HCT116 (cell line): ENCODE measurements around the gene TPGS1. TPM values are rescaled to one million over a fixed set of nuclear protein-coding genes. Genes with fewer than 3 reads are reported as not detected.

Source experiments
- ATAC-seq: fragments of 200-7000 bp; cut with Tn5 transposase; 2 replicates; pipeline ENCODE4 v1.9.1; 2020; ENCODE audit warnings: mild to moderate bottlenecking, moderate library complexity
- BruUV-seq: library from RNA; stranded (reverse); fragments of 400-500 nt; replicated peaks from 2 replicates; lab custom pipeline; 2021; lab: Mats Ljungman, UMichigan
- CTCF ChIA-PET: fragments of 300-600 bp; sonication (Branson Sonifier 250); formaldehyde crosslinking; loops from one replicate; lab custom pipeline; 2021; ENCODE audit warnings: antibody characterized with exemption; lab: Charles Lee
- POLR2A ChIA-PET: fragments of 300-600, 350-600 bp; sonication (Branson Sonifier 250); formaldehyde crosslinking; loops from one replicate; lab custom pipeline; 2021; ENCODE audit warnings: antibody characterized with exemption; lab: Charles Lee
- RAD21 ChIA-PET, 2 experiments: fragments of 300-600 bp; sonication (Branson Sonifier 250); formaldehyde crosslinking; loops; one replicate each; lab custom pipeline; 2023; ENCODE audit warnings: low total read pairs in 2 of 2; ENCODE audit not compliant: uncharacterized antibody in 2 of 2, unreplicated experiment in 2 of 2, low non-redundant PET in 1 of 2; lab: Charles Lee
- DNase-seq: peaks from one replicate; pipeline ENCODE4 v3.0.0-alpha.2; 2010; ENCODE audit warnings: low read depth, low spot score
- H2AFZ ChIP-seq: fragments of 200-600 bp; shearing (Covaris generic), sonication (generic); 2 replicates; pipeline ENCODE4 v1.6.1; 2017; ENCODE audit warnings: low read depth, mixed run types, mixed read lengths, antibody characterized with exemption, low read length; ENCODE audit not compliant: poor library complexity, severe bottlenecking
- H3K27ac ChIP-seq: 2 replicates; pipeline ENCODE4 v1.5.1; 2012; ENCODE audit warnings: low read depth, low read length
- H3K27me3 ChIP-seq: fragments of 200-600 bp; sonication (generic); 2 replicates; pipeline ENCODE4 v1.6.1; 2016; ENCODE audit warnings: mixed run types, low read length, mixed read lengths; ENCODE audit not compliant: insufficient read depth
- H3K36me3 ChIP-seq, 2 experiments: fragments of 200-500 bp in 1 of 2; fragments of 200-600 bp in 1 of 2; sonication (Bioruptor generic) in 1 of 2; sonication (generic) in 1 of 2; 2 replicates each; pipeline versions ENCODE4 v1.5.1 to v1.6.1; 2014 to 2016; ENCODE audit warnings: low read length in 2 of 2, inconsistent platforms in 1 of 2, mixed read lengths in 1 of 2, mixed run types in 1 of 2; ENCODE audit not compliant: insufficient read depth in 2 of 2, control insufficient read depth in 1 of 2
- H3K4me1 ChIP-seq, 2 experiments: fragments of 200-600 bp in 1 of 2; sonication (generic) in 1 of 2; 2 replicates each; pipeline versions ENCODE4 v1.5.1 to v1.6.1; 2012 to 2017; ENCODE audit warnings: low read length in 2 of 2, inconsistent platforms in 1 of 2, mild to moderate bottlenecking in 1 of 2, mixed read lengths in 1 of 2, mixed run types in 1 of 2, moderate library complexity in 1 of 2; ENCODE audit not compliant: insufficient read depth in 2 of 2, control insufficient read depth in 1 of 2
- H3K4me2 ChIP-seq: fragments of 200-600 bp; sonication (generic); 2 replicates; pipeline ENCODE4 v1.6.1; 2017; ENCODE audit warnings: mixed run types, low read length, mixed read lengths
- H3K4me3 ChIP-seq, 2 experiments: fragments of 200-600 bp in 1 of 2; sonication (generic) in 1 of 2; replicated peaks in 1 of 2; 2 replicates each; pipeline ENCODE4 v1.5.1; 2011 to 2016; ENCODE audit warnings: low read length in 2 of 2, control low read depth in 1 of 2, low read depth in 1 of 2, mild to moderate bottlenecking in 1 of 2, mixed read lengths in 1 of 2, mixed run types in 1 of 2
- H3K79me2 ChIP-seq: fragments of 200-600 bp; sonication (generic); 2 replicates; pipeline ENCODE4 v1.6.1; 2017; ENCODE audit warnings: mild to moderate bottlenecking, mixed run types, low read length, moderate library complexity, mixed read lengths; ENCODE audit not compliant: insufficient read depth
- H3K9ac ChIP-seq: fragments of 200-600 bp; sonication (generic); 2 replicates; pipeline ENCODE4 v1.6.1; 2016; ENCODE audit warnings: low read length, mixed read lengths
- H3K9me2 ChIP-seq: fragments of 200-600 bp; sonication (generic), shearing (Covaris generic); 2 replicates; pipeline ENCODE4 v1.6.1; 2017; ENCODE audit warnings: mixed run types, mild to moderate bottlenecking, moderate library complexity; ENCODE audit not compliant: insufficient read depth
- H3K9me3 ChIP-seq, 2 experiments: fragments of 200-500 bp in 1 of 2; fragments of 200-600 bp in 1 of 2; sonication (Bioruptor generic) in 1 of 2; sonication (generic) in 1 of 2; 2 replicates each; pipeline ENCODE4 v1.6.1; 2014 to 2017; ENCODE audit warnings: low read length in 2 of 2, mixed read lengths in 2 of 2, inconsistent platforms in 1 of 2, low read depth in 1 of 2, mild to moderate bottlenecking in 1 of 2, mixed run types in 1 of 2, moderate library complexity in 1 of 2; ENCODE audit not compliant: control insufficient read depth in 1 of 2, insufficient read depth in 1 of 2
- H4K20me1 ChIP-seq: fragments of 200-600 bp; sonication (generic), shearing (Covaris generic); 2 replicates; pipeline ENCODE4 v1.6.1; 2017; ENCODE audit warnings: mixed run types, mild to moderate bottlenecking, moderate library complexity; ENCODE audit not compliant: insufficient read depth
- CEBPB ChIP-seq: IDR thresholded peaks from 2 replicates; pipeline ENCODE4 v1.6.1; 2012; ENCODE audit warnings: low read depth
- ELF1 ChIP-seq: IDR thresholded peaks from 2 replicates; pipeline ENCODE4 v1.6.1; 2012; ENCODE audit warnings: low read depth, borderline replicate concordance
- EZH2 ChIP-seq: fragments of 200-600 bp; sonication (generic); IDR thresholded peaks from 2 replicates; pipeline ENCODE4 v1.6.1; 2017; ENCODE audit warnings: antibody characterized with exemption, mixed run types
- EZH2phosphoT487 ChIP-seq: fragments of 200-600 bp; IDR thresholded peaks from 2 replicates; pipeline ENCODE4 v1.6.1; 2018; ENCODE audit warnings: antibody characterized with exemption, borderline replicate concordance
- FOSL1 ChIP-seq: IDR thresholded peaks from 2 replicates; pipeline ENCODE4 v1.6.1; 2012; ENCODE audit warnings: low read depth
- JUND ChIP-seq: IDR thresholded peaks from 2 replicates; pipeline ENCODE4 v1.6.1; 2012
- POLR2A ChIP-seq: IDR thresholded peaks from 2 replicates; pipeline ENCODE4 v1.7.0; 2011; ENCODE audit warnings: borderline replicate concordance; ENCODE audit not compliant: insufficient read depth, insufficient read length; ENCODE audit errors: extremely low read depth
- RAD21 ChIP-seq: IDR thresholded peaks from 2 replicates; pipeline ENCODE4 v1.6.1; 2012; ENCODE audit warnings: low read depth, mild to moderate bottlenecking
- REST ChIP-seq: IDR thresholded peaks from 2 replicates; pipeline ENCODE4 v1.6.1; 2012; ENCODE audit warnings: low read depth
- SIN3A ChIP-seq: IDR thresholded peaks from 2 replicates; pipeline ENCODE4 v1.6.1; 2012; ENCODE audit warnings: low read depth
- TCF7L2 ChIP-seq: IDR thresholded peaks from 2 replicates; pipeline ENCODE4 v1.7.0; 2011; ENCODE audit warnings: borderline replicate concordance, inconsistent platforms; ENCODE audit not compliant: insufficient read depth, insufficient read length; ENCODE audit errors: extremely low read depth
- YY1 ChIP-seq: IDR thresholded peaks from 2 replicates; pipeline ENCODE4 v1.6.1; 2011; ENCODE audit warnings: low read length, low read depth, moderate library complexity, mild to moderate bottlenecking; ENCODE audit not compliant: insufficient replicate concordance; ENCODE audit errors: extremely low read depth
- ZFX ChIP-seq: fragments of 450-650 bp; IDR thresholded peaks from 2 replicates; pipeline ENCODE4 v1.6.1; 2017
- intact Hi-C: fragments of 100-400 bp; cut with micrococcal nuclease; formaldehyde crosslinking; loops from 2 replicates; pipeline ENCODE4 v1.10.0; 2022
- total RNA-seq: library from RNA; stranded (reverse); gene quantifications from one replicate; pipeline ENCODE4 v1.2.1, GENCODE V29; 2021; ENCODE audit not compliant: unreplicated experiment
- TF ChIP-seq, protein P1 (sequence below), 3 experiments: fragments of 200-600 bp in 1 of 3; sonication (generic) in 1 of 3; IDR thresholded peaks in 2 of 3; conservative IDR thresholded peaks in 1 of 3; 2 replicates each; pipeline ENCODE4 v1.5.1; 2012 to 2017; ENCODE audit warnings: low read depth in 2 of 3, low read length in 2 of 3, antibody characterized with exemption in 1 of 3, borderline replicate concordance in 1 of 3, control low read depth in 1 of 3, mild to moderate bottlenecking in 1 of 3, mixed read lengths in 1 of 3, mixed run types in 1 of 3, moderate library complexity in 1 of 3; ENCODE audit not compliant: insufficient read depth in 1 of 3

TPGS1 gene
- total RNA-seq, 1 experiment from 2014 or later = 19.1 TPM

DNA sequence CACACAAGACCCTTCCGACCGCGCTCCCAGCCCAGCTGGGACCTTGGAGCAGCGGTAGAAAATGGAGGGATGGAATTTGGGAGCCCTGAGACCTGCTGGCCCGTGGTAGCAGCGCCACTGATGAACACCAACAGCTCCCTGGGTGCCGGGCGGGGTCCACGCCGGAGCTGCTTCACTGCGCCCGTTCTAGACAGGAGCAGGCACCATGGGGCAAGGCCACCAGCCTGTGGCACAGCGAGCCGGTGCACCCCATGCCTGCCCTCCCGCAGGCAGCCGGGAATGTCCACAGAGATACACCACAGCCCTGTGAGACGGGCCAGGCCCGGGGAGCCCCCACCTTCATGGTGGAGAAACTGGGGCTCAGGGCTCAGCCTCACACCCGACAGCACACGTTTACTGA lies 36.6 kb upstream of the TPGS1 start:
- TF ChIP-seq YY1 (no peak), JUND (no peak), POLR2A (no peak), RAD21 (no peak)
- H2AFZ ChIP-seq = no peak overlapping the region
- peaks cover 0 to 5% of the 10 kb centered on the region in 2 experiments; a peak in 1 of 4 replicates for H3K4me1 ChIP-seq
- no peak for ATAC-seq
- no peaks in the 10 kb centered on the region for H3K9me3 ChIP-seq
- no peaks in the 10 kb centered on the region for H3K79me2 ChIP-seq
- POLR2A ChIA-PET = no interaction called here
- no peak overlapping the region for H3K27ac ChIP-seq
- H3K4me3 ChIP-seq = no peak overlapping the region
- H3K9ac ChIP-seq = no peak overlapping the region
- H3K36me3 ChIP-seq = no peaks in the 10 kb centered on the region
- BruUV-seq = no TSS peak
- CTCF ChIA-PET = no interaction called here
- no peaks in the 10 kb centered on the region for H4K20me1 ChIP-seq
- DNase-seq = no peak
- intact Hi-C loops = no loop called here
- no peak overlapping the region for H3K4me2 ChIP-seq
- no peaks in the 10 kb centered on the region for H3K9me2 ChIP-seq
- H3K27me3 ChIP-seq = no peaks in the 10 kb centered on the region
- RAD21 ChIA-PET = interaction anchor here in 1 of 2 experiments (0.7 kb wide), 1 partner anchor 86 kb away, joined by 5 read pairs; no protein-coding TSS in a partner anchor

- no peak overlapping the region for H2AFZ ChIP-seq
- H4K20me1 ChIP-seq = no peaks in the 10 kb centered on the region
- ATAC-seq = peak; percentile 42; the same call in 1 of the 2 replicates
- H3K9me3 ChIP-seq = no peaks in the 10 kb centered on the region
- POLR2A ChIA-PET = no interaction called here
- no peaks in the 10 kb centered on the region for H3K27me3 ChIP-seq
- RAD21 ChIA-PET = no interaction called here
- no TSS peak for BruUV-seq
- no peaks in the 10 kb centered on the region for H3K9me2 ChIP-seq
- TF ChIP-seq EZH2 = no peak
- no peak for TF ChIP-seq ELF1
- TF ChIP-seq FOSL1 = no peak
- TF ChIP-seq ZFX = no peak
- no peak for TF ChIP-seq CEBPB
- TF ChIP-seq TCF7L2 = no peak
- no peak for TF ChIP-seq REST
- TF ChIP-seq, protein P1, sequence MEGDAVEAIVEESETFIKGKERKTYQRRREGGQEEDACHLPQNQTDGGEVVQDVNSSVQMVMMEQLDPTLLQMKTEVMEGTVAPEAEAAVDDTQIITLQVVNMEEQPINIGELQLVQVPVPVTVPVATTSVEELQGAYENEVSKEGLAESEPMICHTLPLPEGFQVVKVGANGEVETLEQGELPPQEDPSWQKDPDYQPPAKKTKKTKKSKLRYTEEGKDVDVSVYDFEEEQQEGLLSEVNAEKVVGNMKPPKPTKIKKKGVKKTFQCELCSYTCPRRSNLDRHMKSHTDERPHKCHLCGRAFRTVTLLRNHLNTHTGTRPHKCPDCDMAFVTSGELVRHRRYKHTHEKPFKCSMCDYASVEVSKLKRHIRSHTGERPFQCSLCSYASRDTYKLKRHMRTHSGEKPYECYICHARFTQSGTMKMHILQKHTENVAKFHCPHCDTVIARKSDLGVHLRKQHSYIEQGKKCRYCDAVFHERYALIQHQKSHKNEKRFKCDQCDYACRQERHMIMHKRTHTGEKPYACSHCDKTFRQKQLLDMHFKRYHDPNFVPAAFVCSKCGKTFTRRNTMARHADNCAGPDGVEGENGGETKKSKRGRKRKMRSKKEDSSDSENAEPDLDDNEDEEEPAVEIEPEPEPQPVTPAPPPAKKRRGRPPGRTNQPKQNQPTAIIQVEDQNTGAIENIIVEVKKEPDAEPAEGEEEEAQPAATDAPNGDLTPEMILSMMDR (IDR thresholded peaks at IDR 0.05 in 2 of 3, conservative IDR thresholded peaks at IDR 0.05 in 1 of 3; ENCODE audit: borderline replicate concordance in 1 of 3, insufficient read depth in 1 of 3, low read depth in 2 of 3, low read length in 2 of 3) = no peak
- no peak for TF ChIP-seq SIN3A
- no peak for TF ChIP-seq EZH2phosphoT487
- TF ChIP-seq, all 23 proteins: peak for 0
- no peaks in the 10 kb centered on the region for H3K36me3 ChIP-seq
- H3K9ac ChIP-seq = no peak overlapping the region
- CTCF ChIA-PET = interaction anchor here (1.5 kb wide), 1 partner anchor 10 kb away, joined by 3 read pairs; no protein-coding TSS in a partner anchor
- H3K79me2 ChIP-seq = no peaks in the 10 kb centered on the region
- intact Hi-C loops = no loop called here
- no peak overlapping the region for H3K4me3 ChIP-seq
- no peak overlapping the region for H3K27ac ChIP-seq
- no peak overlapping the region for H3K4me2 ChIP-seq
- peaks cover 0 to 5% of the 10 kb centered on the region in 2 experiments; a peak in 1 of 4 replicates for H3K4me1 ChIP-seq
- DNase-seq = no peak
Measured at GRCh38 chr19:472005-472858, 35.1 kb upstream of the TPGS1 start.
